WTC11 (cell line): ENCODE measurements around the gene BCL2L1. TPM values are rescaled to one million over a fixed set of nuclear protein-coding genes. Genes with fewer than 3 reads are reported as not detected.

Source experiments
- ATAC-seq: fragments of 200-7000 bp; cut with Tn5 transposase; 2 replicates; pipeline ENCODE4 v1.10.0; 2021; ENCODE audit warnings: mild to moderate bottlenecking, moderate library complexity
- CTCF ChIA-PET: fragments of 300-600 bp; sonication (Branson Sonifier 250); formaldehyde crosslinking; loops from one replicate; lab custom pipeline; 2021; ENCODE audit warnings: antibody characterized with exemption; lab: Charles Lee
- POLR2A ChIA-PET: fragments of 350-600 bp; sonication (Branson Sonifier 250); formaldehyde crosslinking; loops from one replicate; lab custom pipeline; 2021; ENCODE audit warnings: antibody characterized with exemption; lab: Charles Lee
- DNase-seq: peaks from one replicate; pipeline ENCODE4 v3.0.0; 2021; ENCODE audit warnings: low spot score
- H3K27ac Mint-ChIP-seq: 2 replicates; pipeline ENCODE4 v1.8.0; 2021; ENCODE audit warnings: mixed read lengths
- H3K27me3 Mint-ChIP-seq: 2 replicates; pipeline ENCODE4 v1.8.0; 2021; ENCODE audit warnings: low read depth, mild to moderate bottlenecking, moderate library complexity, mixed read lengths
- H3K36me3 Mint-ChIP-seq: 2 replicates; pipeline ENCODE4 v1.8.0; 2021; ENCODE audit warnings: mixed read lengths
- H3K4me1 Mint-ChIP-seq: 2 replicates; pipeline ENCODE4 v1.8.0; 2022; ENCODE audit warnings: mixed read lengths
- H3K4me3 Mint-ChIP-seq: 2 replicates; pipeline ENCODE4 v1.8.0; 2021; ENCODE audit warnings: mild to moderate bottlenecking, moderate library complexity, mixed read lengths
- H3K9me3 Mint-ChIP-seq: 2 replicates; pipeline ENCODE4 v1.8.0; 2021; ENCODE audit warnings: mixed read lengths
- ELF4 ChIP-seq: sonication (generic); formaldehyde crosslinking; IDR thresholded peaks from 2 replicates; pipeline ENCODE4 v1.8.1; 2022; ENCODE audit warnings: low read depth, mild to moderate bottlenecking, moderate library complexity, missing genetic modification reagents
- HMGA2 ChIP-seq: fragments of 250-450 bp; sonication (Bioruptor Pico); IDR thresholded peaks from 2 replicates; pipeline ENCODE4 v1.4.0; 2021; ENCODE audit warnings: mild to moderate bottlenecking, moderate library complexity
- MYBL2 ChIP-seq: sonication (generic); formaldehyde crosslinking; IDR thresholded peaks from 2 replicates; pipeline ENCODE4 v1.8.1; 2023; ENCODE audit warnings: mild to moderate bottlenecking, moderate library complexity, missing genetic modification reagents
- NFE2L1 ChIP-seq: sonication (generic); formaldehyde crosslinking; IDR thresholded peaks from 2 replicates; pipeline ENCODE4 v1.8.1; 2023; ENCODE audit warnings: missing genetic modification reagents
- NFYB ChIP-seq: sonication (generic); formaldehyde crosslinking; conservative IDR thresholded peaks from 2 replicates; pipeline ENCODE4 v1.8.0; 2022; ENCODE audit warnings: low read depth, missing genetic modification reagents
- PRRX2 ChIP-seq: fragments of 250-450 bp; sonication (Bioruptor Pico); IDR thresholded peaks from 2 replicates; pipeline ENCODE4 v1.8.0; 2021; ENCODE audit warnings: mild to moderate bottlenecking
- SMAD4 ChIP-seq: sonication (generic); formaldehyde crosslinking; IDR thresholded peaks from 2 replicates; pipeline ENCODE4 v1.8.0; 2022; ENCODE audit warnings: mild to moderate bottlenecking, missing genetic modification reagents
- SP1 ChIP-seq: sonication (generic); formaldehyde crosslinking; conservative IDR thresholded peaks from 2 replicates; pipeline ENCODE4 v1.8.1; 2022; ENCODE audit warnings: missing genetic modification reagents
- TEAD1 ChIP-seq: sonication (generic); formaldehyde crosslinking; IDR thresholded peaks from 2 replicates; pipeline ENCODE4 v1.8.0; 2022; ENCODE audit warnings: mild to moderate bottlenecking, missing genetic modification reagents
- TP53 ChIP-seq: sonication (generic); formaldehyde crosslinking; IDR thresholded peaks from 2 replicates; pipeline ENCODE4 v1.8.1; 2023; ENCODE audit warnings: mild to moderate bottlenecking, missing genetic modification reagents
- ZNF138 ChIP-seq: sonication (generic); formaldehyde crosslinking; conservative IDR thresholded peaks from 2 replicates; pipeline ENCODE4 v1.8.1; 2022; ENCODE audit warnings: mild to moderate bottlenecking, moderate library complexity, missing genetic modification reagents
- ZNF396 ChIP-seq: fragments of 250-450 bp; sonication (Bioruptor Pico); IDR thresholded peaks from 2 replicates; pipeline ENCODE4 v1.8.0; 2021; ENCODE audit warnings: mild to moderate bottlenecking, moderate library complexity, borderline replicate concordance
- total RNA-seq: library from RNA; stranded (reverse); gene quantifications from 3 replicates; pipeline ENCODE4 v1.2.3, GENCODE V29; 2021
- TF ChIP-seq, protein P1 (sequence below): sonication (generic); formaldehyde crosslinking; IDR thresholded peaks from 2 replicates; pipeline ENCODE4 v1.8.1; 2022; ENCODE audit warnings: mild to moderate bottlenecking, moderate library complexity, missing genetic modification reagents
- TF ChIP-seq, protein P2 (sequence below): sonication (generic); formaldehyde crosslinking; IDR thresholded peaks from 2 replicates; pipeline ENCODE4 v1.8.0; 2023; ENCODE audit warnings: mild to moderate bottlenecking, missing genetic modification reagents
- TF ChIP-seq, protein P3 (sequence below): sonication (generic); formaldehyde crosslinking; IDR thresholded peaks from 2 replicates; pipeline ENCODE4 v1.8.0; 2023; ENCODE audit warnings: missing genetic modification reagents
- TF ChIP-seq, protein P4 (sequence below): sonication (generic); formaldehyde crosslinking; IDR thresholded peaks from 2 replicates; pipeline ENCODE4 v1.8.1; 2023; ENCODE audit warnings: mild to moderate bottlenecking, missing genetic modification reagents, borderline replicate concordance
- TF ChIP-seq, protein P5 (sequence below): fragments of 250-450 bp; sonication (Bioruptor Pico); conservative IDR thresholded peaks from 2 replicates; pipeline ENCODE4 v1.9.0; 2021; ENCODE audit warnings: mild to moderate bottlenecking
- TF ChIP-seq, protein P6 (sequence below): fragments of 250-450 bp; sonication (Bioruptor Pico); IDR thresholded peaks from 2 replicates; pipeline ENCODE4 v1.8.0; 2021; ENCODE audit warnings: mild to moderate bottlenecking
- TF ChIP-seq, protein P7 (sequence below): sonication (generic); formaldehyde crosslinking; IDR thresholded peaks from 2 replicates; pipeline ENCODE4 v1.8.0; 2022; ENCODE audit warnings: mild to moderate bottlenecking, missing genetic modification reagents
- TF ChIP-seq, protein P8 (sequence below): fragments of 200-600 bp; IDR thresholded peaks from 2 replicates; pipeline ENCODE4 v1.8.0; 2022; ENCODE audit warnings: antibody characterized with exemption

BCL2L1 gene
- total RNA-seq, 1 experiment from 2014 or later: 62.0 TPM

DNA sequence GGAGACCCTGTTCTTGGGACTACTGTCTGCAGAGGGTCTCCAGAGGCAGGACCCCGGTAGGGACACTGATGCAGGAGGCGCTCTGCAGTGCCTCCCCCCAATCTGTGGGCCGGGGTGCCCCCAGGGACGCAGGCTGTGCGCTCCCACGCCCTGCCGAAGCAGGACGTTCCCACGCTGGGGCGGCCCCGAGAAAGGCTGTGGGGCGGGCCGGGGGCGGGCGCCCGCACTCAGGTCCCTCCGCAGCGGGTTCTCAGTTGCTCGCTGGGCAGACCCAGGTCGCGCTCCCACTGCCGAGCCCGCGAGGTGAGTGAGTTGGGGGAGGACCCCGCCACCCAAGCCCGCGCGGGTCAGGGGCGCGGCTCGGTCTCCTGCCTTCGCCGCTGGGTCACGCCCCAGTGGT is 85.0 kb downstream of the BCL2L1 start, which contains the start of gene COX4I2 (continued):
- TF ChIP-seq, protein P1, sequence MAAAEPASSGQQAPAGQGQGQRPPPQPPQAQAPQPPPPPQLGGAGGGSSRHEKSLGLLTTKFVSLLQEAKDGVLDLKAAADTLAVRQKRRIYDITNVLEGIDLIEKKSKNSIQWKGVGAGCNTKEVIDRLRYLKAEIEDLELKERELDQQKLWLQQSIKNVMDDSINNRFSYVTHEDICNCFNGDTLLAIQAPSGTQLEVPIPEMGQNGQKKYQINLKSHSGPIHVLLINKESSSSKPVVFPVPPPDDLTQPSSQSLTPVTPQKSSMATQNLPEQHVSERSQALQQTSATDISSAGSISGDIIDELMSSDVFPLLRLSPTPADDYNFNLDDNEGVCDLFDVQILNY (CRISPR knock-in tag): no peak
- TF ChIP-seq, protein P2, sequence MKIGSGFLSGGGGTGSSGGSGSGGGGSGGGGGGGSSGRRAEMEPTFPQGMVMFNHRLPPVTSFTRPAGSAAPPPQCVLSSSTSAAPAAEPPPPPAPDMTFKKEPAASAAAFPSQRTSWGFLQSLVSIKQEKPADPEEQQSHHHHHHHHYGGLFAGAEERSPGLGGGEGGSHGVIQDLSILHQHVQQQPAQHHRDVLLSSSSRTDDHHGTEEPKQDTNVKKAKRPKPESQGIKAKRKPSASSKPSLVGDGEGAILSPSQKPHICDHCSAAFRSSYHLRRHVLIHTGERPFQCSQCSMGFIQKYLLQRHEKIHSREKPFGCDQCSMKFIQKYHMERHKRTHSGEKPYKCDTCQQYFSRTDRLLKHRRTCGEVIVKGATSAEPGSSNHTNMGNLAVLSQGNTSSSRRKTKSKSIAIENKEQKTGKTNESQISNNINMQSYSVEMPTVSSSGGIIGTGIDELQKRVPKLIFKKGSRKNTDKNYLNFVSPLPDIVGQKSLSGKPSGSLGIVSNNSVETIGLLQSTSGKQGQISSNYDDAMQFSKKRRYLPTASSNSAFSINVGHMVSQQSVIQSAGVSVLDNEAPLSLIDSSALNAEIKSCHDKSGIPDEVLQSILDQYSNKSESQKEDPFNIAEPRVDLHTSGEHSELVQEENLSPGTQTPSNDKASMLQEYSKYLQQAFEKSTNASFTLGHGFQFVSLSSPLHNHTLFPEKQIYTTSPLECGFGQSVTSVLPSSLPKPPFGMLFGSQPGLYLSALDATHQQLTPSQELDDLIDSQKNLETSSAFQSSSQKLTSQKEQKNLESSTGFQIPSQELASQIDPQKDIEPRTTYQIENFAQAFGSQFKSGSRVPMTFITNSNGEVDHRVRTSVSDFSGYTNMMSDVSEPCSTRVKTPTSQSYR (CRISPR knock-in tag): no peak
- TF ChIP-seq, protein P3, sequence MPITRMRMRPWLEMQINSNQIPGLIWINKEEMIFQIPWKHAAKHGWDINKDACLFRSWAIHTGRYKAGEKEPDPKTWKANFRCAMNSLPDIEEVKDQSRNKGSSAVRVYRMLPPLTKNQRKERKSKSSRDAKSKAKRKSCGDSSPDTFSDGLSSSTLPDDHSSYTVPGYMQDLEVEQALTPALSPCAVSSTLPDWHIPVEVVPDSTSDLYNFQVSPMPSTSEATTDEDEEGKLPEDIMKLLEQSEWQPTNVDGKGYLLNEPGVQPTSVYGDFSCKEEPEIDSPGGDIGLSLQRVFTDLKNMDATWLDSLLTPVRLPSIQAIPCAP (CRISPR knock-in tag): no peak
- no peak for TF ChIP-seq TP53 (CRISPR knock-in tag)
- no peak for TF ChIP-seq MYBL2
- no peak for TF ChIP-seq SMAD4 (CRISPR knock-in tag)
- TF ChIP-seq, protein P4, sequence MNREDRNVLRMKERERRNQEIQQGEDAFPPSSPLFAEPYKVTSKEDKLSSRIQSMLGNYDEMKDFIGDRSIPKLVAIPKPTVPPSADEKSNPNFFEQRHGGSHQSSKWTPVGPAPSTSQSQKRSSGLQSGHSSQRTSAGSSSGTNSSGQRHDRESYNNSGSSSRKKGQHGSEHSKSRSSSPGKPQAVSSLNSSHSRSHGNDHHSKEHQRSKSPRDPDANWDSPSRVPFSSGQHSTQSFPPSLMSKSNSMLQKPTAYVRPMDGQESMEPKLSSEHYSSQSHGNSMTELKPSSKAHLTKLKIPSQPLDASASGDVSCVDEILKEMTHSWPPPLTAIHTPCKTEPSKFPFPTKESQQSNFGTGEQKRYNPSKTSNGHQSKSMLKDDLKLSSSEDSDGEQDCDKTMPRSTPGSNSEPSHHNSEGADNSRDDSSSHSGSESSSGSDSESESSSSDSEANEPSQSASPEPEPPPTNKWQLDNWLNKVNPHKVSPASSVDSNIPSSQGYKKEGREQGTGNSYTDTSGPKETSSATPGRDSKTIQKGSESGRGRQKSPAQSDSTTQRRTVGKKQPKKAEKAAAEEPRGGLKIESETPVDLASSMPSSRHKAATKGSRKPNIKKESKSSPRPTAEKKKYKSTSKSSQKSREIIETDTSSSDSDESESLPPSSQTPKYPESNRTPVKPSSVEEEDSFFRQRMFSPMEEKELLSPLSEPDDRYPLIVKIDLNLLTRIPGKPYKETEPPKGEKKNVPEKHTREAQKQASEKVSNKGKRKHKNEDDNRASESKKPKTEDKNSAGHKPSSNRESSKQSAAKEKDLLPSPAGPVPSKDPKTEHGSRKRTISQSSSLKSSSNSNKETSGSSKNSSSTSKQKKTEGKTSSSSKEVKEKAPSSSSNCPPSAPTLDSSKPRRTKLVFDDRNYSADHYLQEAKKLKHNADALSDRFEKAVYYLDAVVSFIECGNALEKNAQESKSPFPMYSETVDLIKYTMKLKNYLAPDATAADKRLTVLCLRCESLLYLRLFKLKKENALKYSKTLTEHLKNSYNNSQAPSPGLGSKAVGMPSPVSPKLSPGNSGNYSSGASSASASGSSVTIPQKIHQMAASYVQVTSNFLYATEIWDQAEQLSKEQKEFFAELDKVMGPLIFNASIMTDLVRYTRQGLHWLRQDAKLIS: no peak
- TF ChIP-seq, protein P5, sequence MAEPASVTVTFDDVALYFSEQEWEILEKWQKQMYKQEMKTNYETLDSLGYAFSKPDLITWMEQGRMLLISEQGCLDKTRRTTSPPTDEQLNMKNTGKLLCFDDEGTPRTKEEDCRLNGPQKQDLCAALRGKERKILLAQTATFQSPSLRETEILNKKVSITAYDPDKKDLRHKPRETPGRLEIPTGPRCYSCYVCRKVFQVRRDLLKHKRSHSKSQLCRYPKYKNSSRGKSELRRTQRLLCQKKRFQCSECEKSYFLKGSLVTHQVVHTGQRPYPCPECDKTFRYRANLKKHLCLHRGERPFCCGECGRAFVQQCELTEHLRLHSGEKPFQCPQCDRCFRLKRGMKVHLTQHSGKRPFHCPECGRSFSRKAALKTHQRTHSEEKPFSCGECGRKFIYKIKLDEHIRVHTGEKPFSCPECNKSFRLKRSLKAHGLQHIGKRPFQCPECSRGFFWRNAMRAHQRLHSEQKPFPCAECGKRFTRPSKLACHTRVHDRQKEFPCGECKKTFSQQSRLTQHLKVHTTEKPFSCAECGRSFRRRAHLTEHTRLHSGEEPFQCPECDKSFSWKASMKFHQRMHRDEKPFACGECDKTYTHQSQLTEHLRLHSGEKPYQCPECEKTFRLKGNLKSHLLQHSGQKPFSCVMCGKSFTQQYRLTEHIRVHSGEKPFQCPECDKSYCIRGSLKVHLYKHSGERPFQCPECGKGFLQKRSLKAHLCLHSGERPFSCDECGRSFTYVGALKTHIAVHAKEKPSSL: no peak
- TF ChIP-seq, protein P6, sequence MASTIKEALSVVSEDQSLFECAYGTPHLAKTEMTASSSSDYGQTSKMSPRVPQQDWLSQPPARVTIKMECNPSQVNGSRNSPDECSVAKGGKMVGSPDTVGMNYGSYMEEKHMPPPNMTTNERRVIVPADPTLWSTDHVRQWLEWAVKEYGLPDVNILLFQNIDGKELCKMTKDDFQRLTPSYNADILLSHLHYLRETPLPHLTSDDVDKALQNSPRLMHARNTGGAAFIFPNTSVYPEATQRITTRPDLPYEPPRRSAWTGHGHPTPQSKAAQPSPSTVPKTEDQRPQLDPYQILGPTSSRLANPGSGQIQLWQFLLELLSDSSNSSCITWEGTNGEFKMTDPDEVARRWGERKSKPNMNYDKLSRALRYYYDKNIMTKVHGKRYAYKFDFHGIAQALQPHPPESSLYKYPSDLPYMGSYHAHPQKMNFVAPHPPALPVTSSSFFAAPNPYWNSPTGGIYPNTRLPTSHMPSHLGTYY (CRISPR knock-in tag): no peak
- TF ChIP-seq ZNF396 (CRISPR knock-in tag): no peak
- no peak for TF ChIP-seq ELF4 (CRISPR knock-in tag)
- TF ChIP-seq TEAD1 (CRISPR knock-in tag): no peak
- TF ChIP-seq HMGA2 (CRISPR knock-in tag): no peak

DNA sequence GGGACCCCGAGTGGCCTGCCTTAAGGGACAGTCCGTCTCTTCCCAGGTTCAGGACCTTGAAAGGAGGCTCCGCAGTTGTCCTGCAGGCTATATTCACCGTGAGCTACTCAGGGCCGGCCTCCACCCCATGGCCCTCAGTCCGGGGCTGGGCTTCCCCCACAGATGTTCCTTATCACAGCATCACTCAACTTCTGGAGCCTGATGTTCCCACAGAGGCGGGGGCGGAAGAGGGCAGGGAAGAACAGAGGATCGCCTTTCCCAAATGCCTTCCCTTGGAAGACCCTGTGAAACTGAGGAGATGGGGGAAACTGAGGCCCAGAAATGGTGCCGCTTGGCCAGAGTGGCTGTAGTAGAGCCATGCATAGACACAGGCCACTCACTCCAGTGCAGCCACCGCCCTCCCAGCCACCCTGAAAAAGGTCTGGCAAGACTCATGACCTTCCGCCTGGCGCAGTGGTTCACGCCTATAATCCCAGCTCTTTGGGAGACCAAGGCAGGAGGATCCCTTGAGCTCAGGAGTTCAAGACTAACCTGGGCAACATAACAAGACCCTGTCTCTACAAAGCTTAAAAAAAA is 89.2 kb downstream of the BCL2L1 start:
- Mint-ChIP-seq H3K9me3 (no peaks in the 10 kb centered on the region), H3K27ac (no peak overlapping the region), H3K27me3 (no peaks in the 10 kb centered on the region), H3K36me3 (no peaks in the 10 kb centered on the region), H3K4me3 (no peak overlapping the region)
- CTCF ChIA-PET: interaction anchor here (0.5 to 6.6 kb wide), 45 partner anchors 9 to 1391 kb away, joined by 3 to 146 read pairs (median 7); partner anchors contain the start of genes BCL2L1 and TPX2
- POLR2A ChIA-PET: interaction anchor here (0.7 to 1.2 kb wide), 2 partner anchors 25 to 224 kb away, joined by 4 to 15 read pairs; no protein-coding TSS in a partner anchor
- TF ChIP-seq NFYB (CRISPR knock-in tag) (no peak), NFE2L1 (no peak), SMAD4 (CRISPR knock-in tag) (no peak), SP1 (no peak), ZNF138 (CRISPR knock-in tag) (no peak), PRRX2 (CRISPR knock-in tag) (no peak), MYBL2 (no peak), TP53 (CRISPR knock-in tag) (no peak), TEAD1 (CRISPR knock-in tag) (no peak)
- TF ChIP-seq, protein P7, sequence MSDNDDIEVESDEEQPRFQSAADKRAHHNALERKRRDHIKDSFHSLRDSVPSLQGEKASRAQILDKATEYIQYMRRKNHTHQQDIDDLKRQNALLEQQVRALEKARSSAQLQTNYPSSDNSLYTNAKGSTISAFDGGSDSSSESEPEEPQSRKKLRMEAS (CRISPR knock-in tag): no peak
- TF ChIP-seq, protein P1 (CRISPR knock-in tag): no peak
- TF ChIP-seq, protein P8, sequence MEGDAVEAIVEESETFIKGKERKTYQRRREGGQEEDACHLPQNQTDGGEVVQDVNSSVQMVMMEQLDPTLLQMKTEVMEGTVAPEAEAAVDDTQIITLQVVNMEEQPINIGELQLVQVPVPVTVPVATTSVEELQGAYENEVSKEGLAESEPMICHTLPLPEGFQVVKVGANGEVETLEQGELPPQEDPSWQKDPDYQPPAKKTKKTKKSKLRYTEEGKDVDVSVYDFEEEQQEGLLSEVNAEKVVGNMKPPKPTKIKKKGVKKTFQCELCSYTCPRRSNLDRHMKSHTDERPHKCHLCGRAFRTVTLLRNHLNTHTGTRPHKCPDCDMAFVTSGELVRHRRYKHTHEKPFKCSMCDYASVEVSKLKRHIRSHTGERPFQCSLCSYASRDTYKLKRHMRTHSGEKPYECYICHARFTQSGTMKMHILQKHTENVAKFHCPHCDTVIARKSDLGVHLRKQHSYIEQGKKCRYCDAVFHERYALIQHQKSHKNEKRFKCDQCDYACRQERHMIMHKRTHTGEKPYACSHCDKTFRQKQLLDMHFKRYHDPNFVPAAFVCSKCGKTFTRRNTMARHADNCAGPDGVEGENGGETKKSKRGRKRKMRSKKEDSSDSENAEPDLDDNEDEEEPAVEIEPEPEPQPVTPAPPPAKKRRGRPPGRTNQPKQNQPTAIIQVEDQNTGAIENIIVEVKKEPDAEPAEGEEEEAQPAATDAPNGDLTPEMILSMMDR: no peak
- TF ChIP-seq, all 79 proteins: peak for 0
- H3K4me1 Mint-ChIP-seq: no peaks in the 10 kb centered on the region
- ATAC-seq (no peak), DNase-seq (no peak)
